Colonic mucosa (tissue), 4 donors: ENCODE measurements around the gene LHX3. TPM values are rescaled to one million over a fixed set of nuclear protein-coding genes. Genes with fewer than 3 reads are reported as not detected.

ENCODE experiments used
- DNase-seq: peaks from one replicate; pipeline ENCODE4 v3.0.0-alpha.2; 2020
- H3K27ac ChIP-seq: fragments of 200-600 bp; one replicate; pipeline ENCODE4 v1.8.0; 2021
- H3K27me3 ChIP-seq: fragments of 200-600 bp; one replicate; pipeline ENCODE4 v1.8.0; 2021
- H3K36me3 ChIP-seq: fragments of 200-600 bp; one replicate; pipeline ENCODE4 v1.8.0; 2021
- H3K4me1 ChIP-seq: fragments of 200-600 bp; one replicate; pipeline ENCODE4 v1.8.0; 2021; ENCODE audit warnings: mild to moderate bottlenecking
- H3K4me3 ChIP-seq: fragments of 200-600 bp; one replicate; pipeline ENCODE4 v1.8.0; 2021
- H3K9ac ChIP-seq, 2 donors: one replicate each; pipeline ENCODE4 v1.7.0; 2013; ENCODE audit warnings: control low read depth in 2 of 2, low read depth in 2 of 2, low read length in 2 of 2
- H3K9me3 ChIP-seq: fragments of 200-600 bp; one replicate; pipeline ENCODE4 v1.8.0; 2021
- intact Hi-C: fragments of 100-400 bp; cut with DNase I; formaldehyde crosslinking; loops from one replicate; pipeline ENCODE4 v1.14.1; 2022
- total RNA-seq, 2 donors: library from RNA; stranded (reverse); fragmentation: NEBNext Ultra II Directional in 1 of 2; extraction: Animal tissue kit (Norgen Biotek cat#: 25700) in 1 of 2; gene quantifications; one replicate each; pipeline ENCODE4 v1.2.1, GENCODE V29; 2021
- TF ChIP-seq, protein P1 (sequence below): fragments of 200-600 bp; IDR thresholded peaks from one replicate; pipeline ENCODE4 v1.8.0; 2022; ENCODE audit warnings: antibody characterized with exemption, mild to moderate bottlenecking
- donor health status: healthy.
- donor health status: DM: no; HTN: no; CAD: no.
- donor health status: DM: no; HTN: no; CAD: no.

LHX3 gene
- total RNA-seq, 2 donors from 2014 or later, result not detected

DNA sequence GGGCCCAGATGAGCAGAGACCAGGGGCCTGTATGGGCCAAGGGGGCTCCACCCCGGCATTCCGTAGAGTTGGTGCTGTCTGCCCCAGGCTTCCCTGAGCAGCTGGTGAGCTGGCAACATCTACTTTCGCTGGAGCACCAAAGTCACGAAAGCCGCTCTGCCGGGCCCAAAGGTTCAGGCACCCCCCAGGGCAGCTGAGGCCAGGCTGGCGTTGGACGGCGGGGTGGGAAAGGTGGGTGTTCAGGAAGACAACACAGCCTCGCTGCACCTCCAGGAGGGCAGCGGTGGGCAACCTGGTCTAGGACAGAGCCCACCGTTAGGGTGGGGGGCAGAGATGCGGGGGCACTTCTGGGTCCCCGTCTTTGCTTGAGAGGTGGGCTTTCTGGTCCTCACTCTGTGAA lies 56.2 kb downstream of the LHX3 start:
- TF ChIP-seq, protein P1, sequence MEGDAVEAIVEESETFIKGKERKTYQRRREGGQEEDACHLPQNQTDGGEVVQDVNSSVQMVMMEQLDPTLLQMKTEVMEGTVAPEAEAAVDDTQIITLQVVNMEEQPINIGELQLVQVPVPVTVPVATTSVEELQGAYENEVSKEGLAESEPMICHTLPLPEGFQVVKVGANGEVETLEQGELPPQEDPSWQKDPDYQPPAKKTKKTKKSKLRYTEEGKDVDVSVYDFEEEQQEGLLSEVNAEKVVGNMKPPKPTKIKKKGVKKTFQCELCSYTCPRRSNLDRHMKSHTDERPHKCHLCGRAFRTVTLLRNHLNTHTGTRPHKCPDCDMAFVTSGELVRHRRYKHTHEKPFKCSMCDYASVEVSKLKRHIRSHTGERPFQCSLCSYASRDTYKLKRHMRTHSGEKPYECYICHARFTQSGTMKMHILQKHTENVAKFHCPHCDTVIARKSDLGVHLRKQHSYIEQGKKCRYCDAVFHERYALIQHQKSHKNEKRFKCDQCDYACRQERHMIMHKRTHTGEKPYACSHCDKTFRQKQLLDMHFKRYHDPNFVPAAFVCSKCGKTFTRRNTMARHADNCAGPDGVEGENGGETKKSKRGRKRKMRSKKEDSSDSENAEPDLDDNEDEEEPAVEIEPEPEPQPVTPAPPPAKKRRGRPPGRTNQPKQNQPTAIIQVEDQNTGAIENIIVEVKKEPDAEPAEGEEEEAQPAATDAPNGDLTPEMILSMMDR, result no peak
- Histone ChIP-seq H3K27me3 (peaks cover 6% of the 10 kb centered on the region), H3K9me3 (no peaks in the 10 kb centered on the region), H3K9ac (no peak overlapping the region), H3K36me3 (no peaks in the 10 kb centered on the region), H3K4me3 (no peak overlapping the region), H3K4me1 (no peaks in the 10 kb centered on the region), H3K27ac (no peak overlapping the region)
- no peak for DNase-seq
- intact Hi-C loops, result no loop called here

DNA sequence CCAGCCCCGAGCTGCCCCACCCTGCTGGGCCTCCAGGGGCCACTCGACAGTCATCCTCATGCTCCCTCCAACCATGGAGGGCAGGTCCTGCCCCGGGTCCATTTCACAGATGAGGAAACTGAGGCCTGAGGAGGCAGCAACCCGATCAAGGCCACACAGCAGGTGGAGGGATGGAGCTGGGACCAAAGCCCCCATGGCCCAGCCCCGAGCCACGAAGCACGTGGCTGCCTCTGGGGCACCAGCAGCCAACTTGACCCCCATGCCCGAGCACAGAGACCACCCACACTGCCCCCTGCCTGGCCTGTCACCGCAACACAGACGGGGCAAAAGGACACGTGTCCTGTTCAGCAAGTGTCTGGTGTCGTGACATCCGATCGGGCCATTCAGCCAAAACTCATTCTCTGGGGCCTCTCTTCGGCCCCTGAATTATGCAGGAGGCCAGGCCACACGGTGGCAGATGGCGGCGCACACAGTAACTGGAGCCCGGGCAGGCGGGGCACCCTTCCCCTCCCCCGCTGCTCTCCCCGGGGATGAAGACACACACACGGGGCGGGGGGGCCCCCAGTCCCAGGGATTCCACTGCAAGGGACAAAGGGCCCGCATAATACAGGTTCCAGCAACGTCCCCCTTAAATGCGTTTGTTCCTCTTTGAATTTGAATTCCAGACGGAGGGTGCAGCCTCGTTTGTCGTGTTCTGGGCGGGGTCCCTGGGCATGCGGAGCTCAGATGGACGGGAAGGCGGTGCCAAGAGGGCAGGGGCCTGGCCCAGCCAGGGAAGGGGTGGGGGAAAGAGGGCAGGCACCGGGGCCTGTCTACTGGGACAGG lies 56.8 kb downstream of the LHX3 start:
- DNase-seq, result no peak
- Histone ChIP-seq H3K4me3 (no peak overlapping the region), H3K9me3 (no peaks in the 10 kb centered on the region), H3K36me3 (no peaks in the 10 kb centered on the region), H3K4me1 (no peaks in the 10 kb centered on the region), H3K9ac (no peak overlapping the region), H3K27me3 (peaks cover 6% of the 10 kb centered on the region), H3K27ac (no peak overlapping the region)
- TF ChIP-seq, protein P1, result no peak
- intact Hi-C loops, result no loop called here

DNA sequence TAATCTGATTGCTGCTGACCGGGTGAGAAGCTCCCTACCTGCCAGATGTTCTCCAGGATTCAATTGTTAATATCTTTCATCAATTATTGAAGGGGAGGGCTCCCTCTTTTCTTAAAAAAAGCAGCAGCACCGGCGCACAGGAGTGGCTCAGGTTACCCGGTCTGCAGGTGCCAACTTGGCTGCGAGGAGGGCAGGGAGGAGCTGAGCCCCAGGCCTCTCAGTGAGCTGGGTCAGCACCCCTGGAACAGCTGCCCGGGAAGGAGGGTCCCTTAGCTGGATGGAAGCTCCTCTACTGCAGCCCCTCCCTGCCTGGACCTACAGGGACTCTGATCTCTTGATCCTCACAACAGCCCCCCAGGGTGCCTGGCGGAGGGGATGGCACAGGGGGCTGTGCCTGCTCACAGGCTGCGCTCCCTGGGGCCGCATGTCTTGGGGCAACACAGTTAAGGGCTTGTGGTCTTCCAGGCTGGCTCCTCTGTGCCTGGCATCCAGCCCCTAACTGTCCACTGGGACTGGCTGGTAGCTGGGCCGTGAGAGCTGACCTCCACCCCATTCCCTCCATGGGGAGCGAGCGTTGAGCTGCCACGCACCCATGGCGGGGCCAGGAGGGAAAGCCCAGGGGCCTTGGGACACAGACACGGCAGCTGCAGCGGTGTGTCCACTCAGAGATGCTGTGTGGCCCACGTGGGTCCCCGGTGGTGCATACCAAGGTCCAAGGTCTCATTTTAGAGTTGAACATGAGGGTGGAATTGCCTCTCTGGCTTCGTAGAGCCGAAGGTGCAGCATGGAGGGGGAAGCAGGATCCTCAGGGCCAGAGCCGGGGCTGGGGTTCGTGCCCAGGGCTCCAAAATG lies 57.7 kb downstream of the LHX3 start:
- no peak for DNase-seq
- Histone ChIP-seq H3K27ac (no peak overlapping the region), H3K9me3 (no peaks in the 10 kb centered on the region), H3K4me1 (no peaks in the 10 kb centered on the region), H3K36me3 (no peaks in the 10 kb centered on the region), H3K4me3 (no peak overlapping the region), H3K27me3 (peaks cover 6% of the 10 kb centered on the region), H3K9ac (no peak overlapping the region)
- TF ChIP-seq, protein P1, result no peak
- intact Hi-C loops, result no loop called here

Other genes with a start within 250 kb of the LHX3 start
- gene UBAC1, start 243.8 kb downstream of the LHX3 start, total RNA-seq, result 10 to 100 TPM; 54.9 to 66.5 TPM
- gene NACC2, start 109.8 kb downstream of the LHX3 start, total RNA-seq, result 10 to 100 TPM; 20.3 to 21.0 TPM
- gene TMEM250, start 86.3 kb downstream of the LHX3 start, total RNA-seq, result 10 to 100 TPM; 40.9 to 67.2 TPM
- 10 to 100 TPM in 1 of 2 donors, 1 to 10 TPM in 1; 4.9 to 12.0 TPM for gene QSOX2, start 40.7 kb upstream of the LHX3 start, total RNA-seq
- under 1 TPM; 0.30 to 0.48 TPM for gene CCDC187, start 99.0 kb upstream of the LHX3 start, total RNA-seq
- 1 to 10 TPM; 2.3 to 3.4 TPM for gene GPSM1, start 122.4 kb upstream of the LHX3 start, total RNA-seq
- 10 to 100 TPM; 10.0 to 10.8 TPM for gene DNLZ, start 158.6 kb upstream of the LHX3 start, total RNA-seq
- gene CARD9, start 168.5 kb upstream of the LHX3 start, total RNA-seq, result 1 to 10 TPM; 1.2 to 1.7 TPM
- 1 to 10 TPM; 6.0 to 9.7 TPM for gene SNAPC4, start 195.0 kb upstream of the LHX3 start, total RNA-seq
- gene ENTR1, start 205.5 kb upstream of the LHX3 start, total RNA-seq, result 10 to 100 TPM; 24.5 to 48.4 TPM
- 10 to 100 TPM; 56.1 to 60.9 TPM for gene PMPCA, start 205.5 kb upstream of the LHX3 start, total RNA-seq
- gene INPP5E, start 234.7 kb upstream of the LHX3 start, total RNA-seq, result 10 to 100 TPM in 1 of 2 donors, 1 to 10 TPM in 1; 8.3 to 12.1 TPM